HG03025 (cell line): ENCODE results near the gene EIF6.

Experiments
- ATAC-seq: cut with Tn5 transposase; IDR thresholded peaks from one replicate; pipeline ENCODE4 v1.9.1; 2021; ENCODE audit warnings: mild to moderate bottlenecking, moderate library complexity; ENCODE audit not compliant: unreplicated experiment, low FRiP score

The EIF6 gene

GRCh38 chr20:35295674-35296073, 11.1 kb upstream of the EIF6 start:
- no peak for ATAC-seq

GRCh38 chr20:35295058-35295457, 10.5 kb upstream of the EIF6 start:
- ATAC-seq = no peak

- ATAC-seq = no peak
Measured at GRCh38 chr20:35294293-35294685, 9.7 kb upstream of the EIF6 start.

GRCh38 chr20:35293303-35294292, 9.0 kb upstream of the EIF6 start:
- ATAC-seq = no peak

GRCh38 chr20:35292504-35293285, 8.1 kb upstream of the EIF6 start:
- no peak for ATAC-seq

GRCh38 chr20:35291654-35292503, 7.3 kb upstream of the EIF6 start, which contains the start of gene FAM83C:
TSS of gene FAM83C (minus strand) at chr20:35292425. CDS start at chr20:35292304, 121 bp downstream.
- ATAC-seq = no peak

- ATAC-seq = no peak
Measured at GRCh38 chr20:35290887-35291417, 6.4 kb upstream of the EIF6 start.

GRCh38 chr20:35290186-35290886, 5.8 kb upstream of the EIF6 start:
- no peak for ATAC-seq

GRCh38 chr20:35288325-35289060, 3.9 kb upstream of the EIF6 start:
- no peak for ATAC-seq

- no peak for ATAC-seq
Measured at GRCh38 chr20:35287509-35288324, 3.1 kb upstream of the EIF6 start.

GRCh38 chr20:35286899-35287508, 2.4 kb upstream of the EIF6 start:
- no peak for ATAC-seq

GRCh38 chr20:35286077-35286898, 1.7 kb upstream of the EIF6 start:
- ATAC-seq = no peak

GRCh38 chr20:35285806-35286076, 1.2 kb upstream of the EIF6 start:
- ATAC-seq = no peak

GRCh38 chr20:35284992-35285805, 627 bp upstream of the EIF6 start:
- no peak for ATAC-seq

GRCh38 chr20:35283441-35284266, 918 bp downstream of the EIF6 start:
- ATAC-seq = no peak
